GM12878 (cell line): ENCODE measurements around the gene KRIT1. TPM values are rescaled to one million over a fixed set of nuclear protein-coding genes. Genes with fewer than 3 reads are reported as not detected.

Experiments
- ATAC-seq: fragments of 200-7000 bp; cut with Tn5 transposase; 3 replicates; pipeline ENCODE4 v1.9.1; 2020; ENCODE audit warnings: mild to moderate bottlenecking, moderate library complexity
- BruUV-seq: library from RNA; stranded (reverse); fragments of 400-500 nt; replicated peaks from 2 replicates; lab custom pipeline; 2021; lab: Mats Ljungman, UMichigan
- CTCF ChIA-PET: fragments of 300-600 bp; sonication (Branson Sonifier 250); formaldehyde crosslinking; extraction: SDS; loops from one replicate; lab custom pipeline; 2021; ENCODE audit warnings: inconsistent platforms; lab: Yijun Ruan, JAX
- POLR2A ChIA-PET: fragments of 350-600 bp; formaldehyde crosslinking; extraction: SDS; loops from one replicate; lab custom pipeline; 2021; ENCODE audit warnings: inconsistent platforms; lab: Charles Lee
- RAD21 ChIA-PET: fragments of 300-600 bp; sonication (Branson Sonifier 250); formaldehyde crosslinking; loops from one replicate; lab custom pipeline; 2023; ENCODE audit warnings: antibody characterized with exemption; ENCODE audit not compliant: unreplicated experiment; lab: Charles Lee
- SMC1A ChIA-PET: fragments of 300-600 bp; sonication (Branson Sonifier 250); formaldehyde crosslinking; loops from one replicate; lab custom pipeline; 2023; ENCODE audit not compliant: unreplicated experiment, uncharacterized antibody; lab: Charles Lee
- DNase-seq: peaks from one replicate; pipeline ENCODE4 v3.0.0-alpha.2; 2011; ENCODE audit warnings: low read depth, low spot score
- FAIRE-seq: peaks from 3 replicates; lab custom pipeline; 2011; peaks lifted over from hg19 to GRCh38; lab: Jason Lieb, UNC
- H2AFZ ChIP-seq: 2 replicates; pipeline ENCODE4 v1.6.0; 2011; ENCODE audit warnings: low read depth, low read length, control low read depth; ENCODE audit not compliant: control insufficient read depth
- H3K27ac ChIP-seq: 2 replicates; pipeline ENCODE4 v1.5.1; 2011; ENCODE audit warnings: control low read depth; ENCODE audit not compliant: control insufficient read depth, insufficient read depth
- H3K27me3 ChIP-seq, 2 experiments: replicated peaks in 1 of 2; 2 replicates each; pipeline versions ENCODE4 v1.6.0 to v1.6.1; 2011; ENCODE audit warnings: low read length in 1 of 2; ENCODE audit not compliant: control insufficient read depth in 2 of 2, insufficient read depth in 2 of 2
- H3K36me3 ChIP-seq, 2 experiments: 2 replicates each; pipeline ENCODE4 v1.5.1; 2011; ENCODE audit warnings: low read length in 1 of 2; ENCODE audit not compliant: control insufficient read depth in 2 of 2, insufficient read depth in 2 of 2
- H3K4me1 ChIP-seq: 2 replicates; pipeline ENCODE4 v1.6.1; 2011; ENCODE audit warnings: mild to moderate bottlenecking, low read length, moderate library complexity, mixed read lengths; ENCODE audit not compliant: control insufficient read depth, insufficient read depth
- H3K4me2 ChIP-seq: 2 replicates; pipeline ENCODE4 v1.6.0; 2011; ENCODE audit warnings: control low read depth; ENCODE audit not compliant: control insufficient read depth, insufficient read depth
- H3K4me3 ChIP-seq: fragments of 200-600 bp; sonication (generic); 2 replicates; pipeline ENCODE4 v1.5.1; 2016
- H3K79me2 ChIP-seq: 2 replicates; pipeline ENCODE4 v1.6.0; 2011; ENCODE audit warnings: low read length; ENCODE audit not compliant: control insufficient read depth, insufficient read depth
- H3K9ac ChIP-seq: 2 replicates; pipeline ENCODE4 v1.8.0; 2011; ENCODE audit warnings: low read length, control low read depth, mixed read lengths; ENCODE audit not compliant: control insufficient read depth, insufficient read depth
- H3K9me3 ChIP-seq: replicated peaks from 3 replicates; pipeline ENCODE4 v1.5.1; 2011; ENCODE audit warnings: mild to moderate bottlenecking, low read length; ENCODE audit not compliant: control insufficient read depth, insufficient read depth
- H4K20me1 ChIP-seq: 2 replicates; pipeline ENCODE4 v1.6.0; 2011; ENCODE audit not compliant: control insufficient read depth, insufficient read depth
- BRCA1 ChIP-seq: IDR thresholded peaks from 2 replicates; pipeline ENCODE4 v1.6.1; 2011; ENCODE audit warnings: low read depth, low read length, improper control_type of control experiment
- CBFB ChIP-seq: IDR thresholded peaks from 2 replicates; pipeline ENCODE4 v1.6.1; 2016; ENCODE audit warnings: antibody characterized with exemption, low read depth
- EGR1 ChIP-seq, 2 experiments: IDR thresholded peaks; 1 replicate in 1 of 2; 2 replicates in 1 of 2; pipeline ENCODE4 v1.6.1; 2011 to 2012; ENCODE audit warnings: low read depth in 2 of 2, low read length in 2 of 2, borderline replicate concordance in 1 of 2, mild to moderate bottlenecking in 1 of 2, moderate library complexity in 1 of 2
- ELK1 ChIP-seq: IDR thresholded peaks from 2 replicates; pipeline ENCODE4 v1.6.1; 2012; ENCODE audit warnings: low read depth, low read length, improper control_type of control experiment
- EP300 ChIP-seq, 2 experiments: fragments of 150-350 bp in 1 of 2; IDR thresholded peaks; 2 replicates each; pipeline ENCODE4 v1.6.1; 2011 to 2012; ENCODE audit warnings: low read depth in 2 of 2, low read length in 2 of 2, borderline replicate concordance in 1 of 2, improper control_type of control experiment in 1 of 2, inconsistent platforms in 1 of 2; ENCODE audit not compliant: control insufficient read depth in 1 of 2
- NFYA ChIP-seq: IDR thresholded peaks from 2 replicates; pipeline ENCODE4 v1.6.1; 2011; ENCODE audit warnings: low read depth, mild to moderate bottlenecking, low read length, improper control_type of control experiment, borderline replicate concordance
- NR2C1 ChIP-seq: fragments of 450-650 bp; IDR thresholded peaks from 2 replicates; pipeline ENCODE4 v1.6.1; 2017; ENCODE audit warnings: antibody characterized with exemption, mild to moderate bottlenecking, moderate library complexity
- RCOR1 ChIP-seq: conservative IDR thresholded peaks from 2 replicates; pipeline ENCODE4 v1.6.1; 2012; ENCODE audit warnings: low read depth, low read length, improper control_type of control experiment
- SIN3A ChIP-seq: IDR thresholded peaks from 2 replicates; pipeline ENCODE4 v1.6.1; 2012; ENCODE audit warnings: low read depth, low read length, improper control_type of control experiment
- STAT3 ChIP-seq: IDR thresholded peaks from 2 replicates; pipeline ENCODE4 v1.6.1; 2011; ENCODE audit warnings: low read depth, low read length, improper control_type of control experiment
- TAF1 ChIP-seq: IDR thresholded peaks from 2 replicates; pipeline ENCODE4 v1.6.1; 2011; ENCODE audit warnings: mild to moderate bottlenecking, low read depth, low read length, borderline replicate concordance
- TCF12 ChIP-seq: IDR thresholded peaks from 2 replicates; pipeline ENCODE4 v1.6.1; 2011; ENCODE audit warnings: low read depth, mild to moderate bottlenecking, low read length
- TCF3 ChIP-seq: IDR thresholded peaks from 2 replicates; pipeline ENCODE4 v1.6.1; 2012; ENCODE audit warnings: low read depth, mild to moderate bottlenecking, low read length, borderline replicate concordance; ENCODE audit not compliant: insufficient read depth
- ZNF24 ChIP-seq: fragments of 450-650 bp; IDR thresholded peaks from 2 replicates; pipeline ENCODE4 v1.6.1; 2017; ENCODE audit warnings: antibody characterized with exemption, mild to moderate bottlenecking
- in situ Hi-C: fragments of 300-500 bp; cut with MboI; formaldehyde crosslinking; loops from 9 replicates; pipeline ENCODE4 v1.14.3; 2018; ENCODE audit warnings: mixed read lengths
- intact Hi-C: fragments of 100-400 bp; cut with micrococcal nuclease; formaldehyde crosslinking; loops from one replicate; pipeline ENCODE4 v1.14.2; 2022; ENCODE audit not compliant: unreplicated experiment
- polyA plus RNA-seq, 11 experiments: library from polyadenylated mRNA; depleted of rRNA in 4 of 11; unstranded in 6 of 11; stranded (reverse) in 5 of 11; fragments of >200 nt; fragmentation: Nextera tagmentation in 4 of 11; fragmentation: Illumina TruSeq in 1 of 11; extraction: Ambion mirVana in 4 of 11; extraction: Trizol in 1 of 11; gene quantifications; 1 replicate in 1 of 11; 2 replicates in 10 of 11; pipeline versions ENCODE4 v1.2.1 to v1.2.3, GENCODE V29; 2011 to 2016; ENCODE audit warnings: inconsistent platforms in 2 of 11, missing spikeins in 2 of 11, low read depth in 1 of 11
- total RNA-seq, 4 experiments: library from RNA; depleted of rRNA in 3 of 4; stranded (reverse); fragments of >200 nt in 3 of 4; fragmentation: Illumina TruSeq in 1 of 4; extraction: Trizol in 1 of 4; gene quantifications; 2 replicates each; pipeline versions ENCODE4 v1.2.1 to v1.2.3, GENCODE V29; 2013 to 2021
- TF ChIP-seq, protein P1 (sequence below): fragments of 450-650 bp; IDR thresholded peaks from 2 replicates; pipeline ENCODE4 v1.6.1; 2017; ENCODE audit warnings: borderline replicate concordance
- TF ChIP-seq, protein P2 (sequence below): fragments of 450-650 bp; IDR thresholded peaks from 2 replicates; pipeline ENCODE4 v1.6.1; 2016; ENCODE audit warnings: mild to moderate bottlenecking
- TF ChIP-seq, protein P3 (sequence below): fragments of 450-650 bp; IDR thresholded peaks from 2 replicates; pipeline ENCODE4 v1.6.1; 2017; ENCODE audit warnings: antibody characterized with exemption, mild to moderate bottlenecking, moderate library complexity

KRIT1 gene
- total and polyA plus RNA-seq, 10 of the 15 experiments (the other 5 are each of a cell fraction or from before 2014, with no cell fraction given) = 12.0 to 60.1 (median 27.0) TPM

GRCh38 chr7:92156990-92157389 lies 88.7 kb downstream of the KRIT1 start:
- FAIRE-seq = no peak
- Histone ChIP-seq H3K27ac (no peak overlapping the region), H2AFZ (no peak overlapping the region), H3K9ac (no peak overlapping the region), H3K27me3 (peaks cover 0 to 3% of the 10 kb centered on the region in 2 experiments; a peak in 1 of 4 replicates), H4K20me1 (no peaks in the 10 kb centered on the region), H3K4me2 (no peak overlapping the region), H3K79me2 (no peaks in the 10 kb centered on the region), H3K36me3 (no peaks in the 10 kb centered on the region), H3K4me1 (no peaks in the 10 kb centered on the region), H3K9me3 (no peaks in the 10 kb centered on the region), H3K4me3 (no peak overlapping the region)
- ChIA-PET RAD21 (interaction anchor here (0.7 kb wide), 1 partner anchor 260 kb away, joined by 3 read pairs; no protein-coding TSS in a partner anchor), SMC1A (interaction anchor here (0.7 kb wide), 1 partner anchor 603 kb away, joined by 3 read pairs; no protein-coding TSS in a partner anchor), CTCF (interaction anchor here (0.6 kb wide), 1 partner anchor 212 kb away, joined by 3 read pairs; no protein-coding TSS in a partner anchor), POLR2A (interaction anchor here (0.6 to 0.7 kb wide), 5 partner anchors 13 to 242 kb away, joined by 3 to 6 read pairs (median 5); no protein-coding TSS in a partner anchor)
- ATAC-seq = no peak
- TF ChIP-seq, protein P1, sequence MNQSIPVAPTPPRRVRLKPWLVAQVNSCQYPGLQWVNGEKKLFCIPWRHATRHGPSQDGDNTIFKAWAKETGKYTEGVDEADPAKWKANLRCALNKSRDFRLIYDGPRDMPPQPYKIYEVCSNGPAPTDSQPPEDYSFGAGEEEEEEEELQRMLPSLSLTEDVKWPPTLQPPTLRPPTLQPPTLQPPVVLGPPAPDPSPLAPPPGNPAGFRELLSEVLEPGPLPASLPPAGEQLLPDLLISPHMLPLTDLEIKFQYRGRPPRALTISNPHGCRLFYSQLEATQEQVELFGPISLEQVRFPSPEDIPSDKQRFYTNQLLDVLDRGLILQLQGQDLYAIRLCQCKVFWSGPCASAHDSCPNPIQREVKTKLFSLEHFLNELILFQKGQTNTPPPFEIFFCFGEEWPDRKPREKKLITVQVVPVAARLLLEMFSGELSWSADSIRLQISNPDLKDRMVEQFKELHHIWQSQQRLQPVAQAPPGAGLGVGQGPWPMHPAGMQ = no peak
- TF ChIP-seq, protein P2, sequence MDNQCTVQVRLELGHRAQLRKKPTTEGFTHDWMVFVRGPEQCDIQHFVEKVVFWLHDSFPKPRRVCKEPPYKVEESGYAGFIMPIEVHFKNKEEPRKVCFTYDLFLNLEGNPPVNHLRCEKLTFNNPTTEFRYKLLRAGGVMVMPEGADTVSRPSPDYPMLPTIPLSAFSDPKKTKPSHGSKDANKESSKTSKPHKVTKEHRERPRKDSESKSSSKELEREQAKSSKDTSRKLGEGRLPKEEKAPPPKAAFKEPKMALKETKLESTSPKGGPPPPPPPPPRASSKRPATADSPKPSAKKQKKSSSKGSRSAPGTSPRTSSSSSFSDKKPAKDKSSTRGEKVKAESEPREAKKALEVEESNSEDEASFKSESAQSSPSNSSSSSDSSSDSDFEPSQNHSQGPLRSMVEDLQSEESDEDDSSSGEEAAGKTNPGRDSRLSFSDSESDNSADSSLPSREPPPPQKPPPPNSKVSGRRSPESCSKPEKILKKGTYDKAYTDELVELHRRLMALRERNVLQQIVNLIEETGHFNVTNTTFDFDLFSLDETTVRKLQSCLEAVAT = no peak
- no peak for TF ChIP-seq STAT3
- TF ChIP-seq TCF12 = no peak
- no peak for TF ChIP-seq TCF3
- no peak for TF ChIP-seq SIN3A
- no peak for TF ChIP-seq ZNF24
- TF ChIP-seq, protein P3, sequence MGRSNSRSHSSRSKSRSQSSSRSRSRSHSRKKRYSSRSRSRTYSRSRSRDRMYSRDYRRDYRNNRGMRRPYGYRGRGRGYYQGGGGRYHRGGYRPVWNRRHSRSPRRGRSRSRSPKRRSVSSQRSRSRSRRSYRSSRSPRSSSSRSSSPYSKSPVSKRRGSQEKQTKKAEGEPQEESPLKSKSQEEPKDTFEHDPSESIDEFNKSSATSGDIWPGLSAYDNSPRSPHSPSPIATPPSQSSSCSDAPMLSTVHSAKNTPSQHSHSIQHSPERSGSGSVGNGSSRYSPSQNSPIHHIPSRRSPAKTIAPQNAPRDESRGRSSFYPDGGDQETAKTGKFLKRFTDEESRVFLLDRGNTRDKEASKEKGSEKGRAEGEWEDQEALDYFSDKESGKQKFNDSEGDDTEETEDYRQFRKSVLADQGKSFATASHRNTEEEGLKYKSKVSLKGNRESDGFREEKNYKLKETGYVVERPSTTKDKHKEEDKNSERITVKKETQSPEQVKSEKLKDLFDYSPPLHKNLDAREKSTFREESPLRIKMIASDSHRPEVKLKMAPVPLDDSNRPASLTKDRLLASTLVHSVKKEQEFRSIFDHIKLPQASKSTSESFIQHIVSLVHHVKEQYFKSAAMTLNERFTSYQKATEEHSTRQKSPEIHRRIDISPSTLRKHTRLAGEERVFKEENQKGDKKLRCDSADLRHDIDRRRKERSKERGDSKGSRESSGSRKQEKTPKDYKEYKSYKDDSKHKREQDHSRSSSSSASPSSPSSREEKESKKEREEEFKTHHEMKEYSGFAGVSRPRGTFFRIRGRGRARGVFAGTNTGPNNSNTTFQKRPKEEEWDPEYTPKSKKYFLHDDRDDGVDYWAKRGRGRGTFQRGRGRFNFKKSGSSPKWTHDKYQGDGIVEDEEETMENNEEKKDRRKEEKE = no peak
- no peak for TF ChIP-seq NR2C1
- TF ChIP-seq EP300 (IDR thresholded peaks at IDR 0.05; ENCODE audit: borderline replicate concordance in 1 of 2, control insufficient read depth in 1 of 2, low read depth in 2 of 2, low read length in 2 of 2) = no peak
- no peak for TF ChIP-seq ELK1
- no peak for TF ChIP-seq NFYA
- TF ChIP-seq EGR1 (IDR thresholded peaks at IDR 0.05; ENCODE audit: borderline replicate concordance in 1 of 2, low read depth in 2 of 2, low read length in 2 of 2) = no peak
- no peak for TF ChIP-seq TAF1
- no peak for TF ChIP-seq CBFB
- TF ChIP-seq RCOR1 = no peak
- TF ChIP-seq BRCA1 = no peak
- in situ Hi-C loops = no loop called here
- DNase-seq = no peak
- BruUV-seq = no TSS peak
- intact Hi-C loops = no loop called here
